Suprapubic skin (tissue), 3 donors: Measurements from ENCODE around the gene ATP5MK.

Experiments used
- EP300 ChIP-seq: sonication (generic); formaldehyde crosslinking; IDR thresholded peaks from one replicate; pipeline ENCODE4 v1.6.1; 2017; ENCODE audit warnings: antibody characterized with exemption
- POLR2A ChIP-seq, 2 donors: fragments of 450-650 bp; IDR thresholded peaks; one replicate each; pipeline ENCODE4 v1.6.1; 2017; ENCODE audit warnings: antibody characterized with exemption in 2 of 2, mild to moderate bottlenecking in 2 of 2, moderate library complexity in 2 of 2
- TF ChIP-seq, protein P1 (sequence below), 2 donors: fragments of 200-600 bp in 1 of 2; fragments of 450-650 bp in 1 of 2; sonication (generic) in 1 of 2; IDR thresholded peaks; one replicate each; pipeline ENCODE4 v1.5.1; 2016 to 2019; ENCODE audit warnings: antibody characterized with exemption in 2 of 2, mild to moderate bottlenecking in 1 of 2, moderate library complexity in 1 of 2

DNA sequence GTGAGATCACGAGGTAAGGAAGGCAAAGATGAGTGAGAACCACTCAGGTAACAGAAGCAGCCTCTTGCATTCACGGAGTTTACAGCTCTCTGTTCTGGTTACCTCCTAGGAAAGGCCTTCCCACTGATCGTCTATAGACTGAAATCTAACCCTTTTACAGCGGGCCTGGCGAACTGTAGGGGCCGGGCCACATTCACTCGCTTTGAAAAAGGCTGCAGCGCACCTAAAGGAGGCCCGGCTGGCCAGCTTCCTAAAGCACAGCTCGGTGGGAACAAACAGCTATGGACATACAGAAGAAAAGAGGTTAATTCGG, 565 bp downstream of the ATP5MK start:
- TF ChIP-seq POLR2A (IDR thresholded peaks at IDR 0.05): no peak
- TF ChIP-seq, protein P1, sequence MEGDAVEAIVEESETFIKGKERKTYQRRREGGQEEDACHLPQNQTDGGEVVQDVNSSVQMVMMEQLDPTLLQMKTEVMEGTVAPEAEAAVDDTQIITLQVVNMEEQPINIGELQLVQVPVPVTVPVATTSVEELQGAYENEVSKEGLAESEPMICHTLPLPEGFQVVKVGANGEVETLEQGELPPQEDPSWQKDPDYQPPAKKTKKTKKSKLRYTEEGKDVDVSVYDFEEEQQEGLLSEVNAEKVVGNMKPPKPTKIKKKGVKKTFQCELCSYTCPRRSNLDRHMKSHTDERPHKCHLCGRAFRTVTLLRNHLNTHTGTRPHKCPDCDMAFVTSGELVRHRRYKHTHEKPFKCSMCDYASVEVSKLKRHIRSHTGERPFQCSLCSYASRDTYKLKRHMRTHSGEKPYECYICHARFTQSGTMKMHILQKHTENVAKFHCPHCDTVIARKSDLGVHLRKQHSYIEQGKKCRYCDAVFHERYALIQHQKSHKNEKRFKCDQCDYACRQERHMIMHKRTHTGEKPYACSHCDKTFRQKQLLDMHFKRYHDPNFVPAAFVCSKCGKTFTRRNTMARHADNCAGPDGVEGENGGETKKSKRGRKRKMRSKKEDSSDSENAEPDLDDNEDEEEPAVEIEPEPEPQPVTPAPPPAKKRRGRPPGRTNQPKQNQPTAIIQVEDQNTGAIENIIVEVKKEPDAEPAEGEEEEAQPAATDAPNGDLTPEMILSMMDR (IDR thresholded peaks at IDR 0.05): no peak
- no peak for TF ChIP-seq EP300
